Prostate gland (tissue), 2 donors: ENCODE results near the gene THSD4. TPM values are rescaled to one million over a fixed set of nuclear protein-coding genes. Genes with fewer than 3 reads are reported as not detected.

Experiments used
- DNase-seq: peaks from one replicate; pipeline ENCODE4 v3.0.0-alpha.2; 2019; ENCODE audit warnings: low spot score
- H3K27ac ChIP-seq, 2 donors: fragments of 200-600 bp; sonication (generic); 2 replicates each; pipeline ENCODE4 v1.5.1; 2017 to 2019
- H3K27me3 ChIP-seq: fragments of 200-600 bp; sonication (generic); replicated peaks from 2 replicates; pipeline ENCODE4 v1.5.1; 2019; ENCODE audit not compliant: insufficient read depth
- H3K36me3 ChIP-seq, 2 donors: fragments of 200-600 bp; sonication (generic); 1 replicate in 1 of 2; 2 replicates in 1 of 2; pipeline versions ENCODE4 v1.5.1 to v1.8.1; 2017 to 2019
- H3K4me1 ChIP-seq: fragments of 200-600 bp; sonication (generic); replicated peaks from 2 replicates; pipeline ENCODE4 v1.5.1; 2019
- H3K4me3 ChIP-seq, 2 donors: fragments of 200-600 bp; sonication (generic); 2 replicates each; pipeline ENCODE4 v1.5.1; 2017 to 2019
- H3K9me3 ChIP-seq: fragments of 200-600 bp; sonication (generic); 2 replicates; pipeline ENCODE4 v1.5.1; 2017
- POLR2A ChIP-seq: fragments of 450-650 bp; IDR thresholded peaks from one replicate; pipeline ENCODE4 v1.6.1; 2016; ENCODE audit warnings: antibody characterized with exemption, mild to moderate bottlenecking
- POLR2AphosphoS5 ChIP-seq: sonication (generic); formaldehyde crosslinking; IDR thresholded peaks from one replicate; pipeline ENCODE4 v1.6.1; 2017; ENCODE audit warnings: antibody characterized with exemption
- WGBS: methylation state at CpG from one replicate; pipeline ENCODE4 v1.1.5; 2018; 5-methylcytosine and 5-hydroxymethylcytosine counted together
- intact Hi-C: fragments of 100-400 bp; cut with DNase I; formaldehyde crosslinking; loops from one replicate; pipeline ENCODE4 v1.14.2; 2022
- total RNA-seq, 2 donors: library from RNA; depleted of rRNA; stranded (reverse); fragments of >200 nt; gene quantifications; one replicate each; pipeline ENCODE4 v1.1.0, GENCODE V29; 2016
- TF ChIP-seq, protein P1 (sequence below), 4 experiments: fragments of 200-600 bp in 2 of 4; fragments of 450-650 bp in 2 of 4; sonication (generic) in 2 of 4; IDR thresholded peaks; 1 replicate in 3 of 4; 2 replicates in 1 of 4; pipeline ENCODE4 v1.5.1; 2016 to 2019; ENCODE audit warnings: antibody characterized with exemption in 4 of 4, mild to moderate bottlenecking in 2 of 4, moderate library complexity in 2 of 4

The THSD4 gene
- total RNA-seq, 2 donors from 2014 or later: 84.1 to 223 TPM

DNA sequence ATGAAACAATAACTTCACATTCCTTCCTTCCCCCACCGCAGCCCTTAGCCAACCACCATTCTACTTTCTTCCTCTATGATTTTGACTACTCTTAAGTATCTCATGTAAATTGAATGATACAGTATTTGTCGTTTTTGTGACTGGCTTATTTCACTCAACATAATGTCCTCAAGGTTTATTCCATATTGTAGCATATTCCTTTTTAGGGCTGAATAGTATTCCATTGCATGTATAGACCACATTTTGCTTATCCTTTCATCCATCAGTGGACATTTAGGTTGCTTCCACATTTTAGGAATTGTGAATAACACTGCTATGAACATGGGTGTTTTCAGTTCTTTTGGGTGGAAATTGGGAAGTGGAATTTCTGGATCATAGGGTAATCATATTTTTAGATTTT is 106.1 kb downstream of the THSD4 start:
- Histone ChIP-seq H3K9me3 (no peaks in the 10 kb centered on the region), H3K36me3 (no peaks in the 10 kb centered on the region), H3K4me1 (peaks cover 4% of the 10 kb centered on the region), H3K27ac (no peak overlapping the region), H3K27me3 (no peaks in the 10 kb centered on the region), H3K4me3 (no peak overlapping the region)
- no peak for DNase-seq
- TF ChIP-seq, protein P1, sequence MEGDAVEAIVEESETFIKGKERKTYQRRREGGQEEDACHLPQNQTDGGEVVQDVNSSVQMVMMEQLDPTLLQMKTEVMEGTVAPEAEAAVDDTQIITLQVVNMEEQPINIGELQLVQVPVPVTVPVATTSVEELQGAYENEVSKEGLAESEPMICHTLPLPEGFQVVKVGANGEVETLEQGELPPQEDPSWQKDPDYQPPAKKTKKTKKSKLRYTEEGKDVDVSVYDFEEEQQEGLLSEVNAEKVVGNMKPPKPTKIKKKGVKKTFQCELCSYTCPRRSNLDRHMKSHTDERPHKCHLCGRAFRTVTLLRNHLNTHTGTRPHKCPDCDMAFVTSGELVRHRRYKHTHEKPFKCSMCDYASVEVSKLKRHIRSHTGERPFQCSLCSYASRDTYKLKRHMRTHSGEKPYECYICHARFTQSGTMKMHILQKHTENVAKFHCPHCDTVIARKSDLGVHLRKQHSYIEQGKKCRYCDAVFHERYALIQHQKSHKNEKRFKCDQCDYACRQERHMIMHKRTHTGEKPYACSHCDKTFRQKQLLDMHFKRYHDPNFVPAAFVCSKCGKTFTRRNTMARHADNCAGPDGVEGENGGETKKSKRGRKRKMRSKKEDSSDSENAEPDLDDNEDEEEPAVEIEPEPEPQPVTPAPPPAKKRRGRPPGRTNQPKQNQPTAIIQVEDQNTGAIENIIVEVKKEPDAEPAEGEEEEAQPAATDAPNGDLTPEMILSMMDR (IDR thresholded peaks at IDR 0.05): no peak
- no peak for TF ChIP-seq POLR2A
- TF ChIP-seq POLR2AphosphoS5: no peak
- intact Hi-C loops: no loop called here
- WGBS: 95% methylated on average over 2 of the region's 2 CpGs

- DNase-seq: no peak
- intact Hi-C loops: no loop called here
- Histone ChIP-seq H3K4me3 (no peak overlapping the region), H3K9me3 (no peaks in the 10 kb centered on the region), H3K36me3 (no peaks in the 10 kb centered on the region), H3K27ac (no peak overlapping the region), H3K27me3 (no peaks in the 10 kb centered on the region), H3K4me1 (peaks cover 4% of the 10 kb centered on the region)
- 97% methylated on average over 2 of the region's 2 CpGs for WGBS
- TF ChIP-seq, protein P1 (IDR thresholded peaks at IDR 0.05): no peak
- no peak for TF ChIP-seq POLR2AphosphoS5
- no peak for TF ChIP-seq POLR2A
Measured at GRCh38 chr15:71223516-71223915, 108.2 kb downstream of the THSD4 start.

DNA sequence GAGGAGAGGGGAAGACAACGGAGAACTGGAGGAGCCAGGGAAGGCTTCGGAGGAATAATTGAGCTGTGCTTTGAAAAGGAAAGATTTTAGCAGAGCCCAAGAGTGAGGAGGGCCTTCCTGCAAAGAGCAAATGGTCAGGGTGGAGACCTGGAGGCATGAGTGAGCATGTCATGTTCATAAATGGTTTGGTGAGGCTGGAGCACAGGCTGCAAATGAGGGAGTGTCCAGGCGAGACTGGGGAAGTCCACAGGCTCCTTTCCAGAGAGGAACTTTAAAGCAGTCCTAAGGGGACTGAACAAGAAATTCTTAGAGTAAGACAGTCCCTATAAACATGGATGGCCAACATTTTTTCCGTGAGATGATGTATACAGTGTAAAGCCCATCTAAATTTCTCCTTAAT is 108.8 kb downstream of the THSD4 start:
- intact Hi-C loops: no loop called here
- Histone ChIP-seq H3K36me3 (no peaks in the 10 kb centered on the region), H3K9me3 (no peaks in the 10 kb centered on the region), H3K27ac (no peak overlapping the region), H3K4me1 (no peaks in the 10 kb centered on the region), H3K27me3 (no peaks in the 10 kb centered on the region), H3K4me3 (no peak overlapping the region)
- WGBS: 76% methylated on average over 4 of the region's 4 CpGs
- no peak for DNase-seq
- TF ChIP-seq POLR2AphosphoS5 (no peak), POLR2A (no peak)
- TF ChIP-seq, protein P1 (IDR thresholded peaks at IDR 0.05): no peak

DNA sequence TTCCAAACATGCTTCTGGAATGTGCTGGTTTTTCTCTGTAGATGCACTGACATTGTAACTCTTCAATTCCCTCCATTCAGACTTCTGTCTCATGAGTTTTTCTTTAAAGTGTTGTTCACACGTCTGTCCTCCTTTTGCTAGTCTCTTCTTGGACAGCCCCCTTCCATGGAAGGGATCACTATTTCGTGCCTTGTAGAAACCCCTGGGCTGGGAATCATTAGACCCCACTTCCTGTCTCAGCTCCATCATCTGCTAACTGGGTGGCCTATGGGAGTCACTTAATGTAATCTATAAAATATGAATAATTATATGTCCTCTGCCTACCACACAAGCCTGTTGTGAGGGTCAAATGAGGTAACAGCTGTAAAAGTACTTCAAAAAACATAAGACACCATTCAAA is 110.6 kb downstream of the THSD4 start:
- no peaks in the 10 kb centered on the region for H3K4me1 ChIP-seq
- TF ChIP-seq POLR2AphosphoS5 (no peak), POLR2A (no peak)
- TF ChIP-seq, protein P1 (IDR thresholded peaks at IDR 0.05): no peak
- intact Hi-C loops: no loop called here
- H3K4me3 ChIP-seq: no peak overlapping the region
- no peaks in the 10 kb centered on the region for H3K27me3 ChIP-seq
- no peak for DNase-seq
- no peaks in the 10 kb centered on the region for H3K9me3 ChIP-seq
- WGBS: 79% methylated on average over 2 of the region's 2 CpGs
- H3K27ac ChIP-seq: no peak overlapping the region
- H3K36me3 ChIP-seq: no peaks in the 10 kb centered on the region

- DNase-seq: no peak
- no peaks in the 10 kb centered on the region for H3K4me1 ChIP-seq
- WGBS: 47% methylated on average over 15 of the region's 15 CpGs
- H3K36me3 ChIP-seq: no peaks in the 10 kb centered on the region
- no peak overlapping the region for H3K27ac ChIP-seq
- no peaks in the 10 kb centered on the region for H3K9me3 ChIP-seq
- H3K27me3 ChIP-seq: no peaks in the 10 kb centered on the region
- TF ChIP-seq, protein P1 (IDR thresholded peaks at IDR 0.05): no peak
- TF ChIP-seq POLR2A: no peak
- TF ChIP-seq POLR2AphosphoS5: no peak
- H3K4me3 ChIP-seq: no peak overlapping the region
- intact Hi-C loops: no loop called here
Measured at GRCh38 chr15:71226536-71227455, 111.5 kb downstream of the THSD4 start.
